T-helper 1 cell treated with Interleukin-12 subunit alpha and Interleukin-12 subunit beta and Interleukin-4 antibody, amounts not matched to agents 30 μg/mL and 1 μg/mL, for 36 hours (primary cell): ENCODE data around the gene EFNA3.
A peak's percentile ranks its signal among the peaks of the same experiment; 100 is the strongest.

ENCODE experiments used
- H3K27ac Mint-ChIP-seq: one replicate; pipeline ENCODE4 v1.8.0; 2021; ENCODE audit warnings: mild to moderate bottlenecking, mixed read lengths
- H3K27me3 Mint-ChIP-seq: one replicate; pipeline ENCODE4 v1.8.0; 2021; ENCODE audit warnings: low read depth, mixed read lengths
- H3K36me3 Mint-ChIP-seq: one replicate; pipeline ENCODE4 v1.8.0; 2021; ENCODE audit warnings: low read depth, mixed read lengths
- H3K4me1 Mint-ChIP-seq: one replicate; pipeline ENCODE4 v1.8.0; 2021; ENCODE audit warnings: low read depth, mixed read lengths
- H3K4me3 Mint-ChIP-seq: one replicate; pipeline ENCODE4 v1.8.0; 2021; ENCODE audit warnings: mild to moderate bottlenecking, moderate library complexity, mixed read lengths
- H3K9me3 Mint-ChIP-seq: one replicate; pipeline ENCODE4 v1.8.0; 2021; ENCODE audit warnings: mixed read lengths

Gene EFNA3

DNA sequence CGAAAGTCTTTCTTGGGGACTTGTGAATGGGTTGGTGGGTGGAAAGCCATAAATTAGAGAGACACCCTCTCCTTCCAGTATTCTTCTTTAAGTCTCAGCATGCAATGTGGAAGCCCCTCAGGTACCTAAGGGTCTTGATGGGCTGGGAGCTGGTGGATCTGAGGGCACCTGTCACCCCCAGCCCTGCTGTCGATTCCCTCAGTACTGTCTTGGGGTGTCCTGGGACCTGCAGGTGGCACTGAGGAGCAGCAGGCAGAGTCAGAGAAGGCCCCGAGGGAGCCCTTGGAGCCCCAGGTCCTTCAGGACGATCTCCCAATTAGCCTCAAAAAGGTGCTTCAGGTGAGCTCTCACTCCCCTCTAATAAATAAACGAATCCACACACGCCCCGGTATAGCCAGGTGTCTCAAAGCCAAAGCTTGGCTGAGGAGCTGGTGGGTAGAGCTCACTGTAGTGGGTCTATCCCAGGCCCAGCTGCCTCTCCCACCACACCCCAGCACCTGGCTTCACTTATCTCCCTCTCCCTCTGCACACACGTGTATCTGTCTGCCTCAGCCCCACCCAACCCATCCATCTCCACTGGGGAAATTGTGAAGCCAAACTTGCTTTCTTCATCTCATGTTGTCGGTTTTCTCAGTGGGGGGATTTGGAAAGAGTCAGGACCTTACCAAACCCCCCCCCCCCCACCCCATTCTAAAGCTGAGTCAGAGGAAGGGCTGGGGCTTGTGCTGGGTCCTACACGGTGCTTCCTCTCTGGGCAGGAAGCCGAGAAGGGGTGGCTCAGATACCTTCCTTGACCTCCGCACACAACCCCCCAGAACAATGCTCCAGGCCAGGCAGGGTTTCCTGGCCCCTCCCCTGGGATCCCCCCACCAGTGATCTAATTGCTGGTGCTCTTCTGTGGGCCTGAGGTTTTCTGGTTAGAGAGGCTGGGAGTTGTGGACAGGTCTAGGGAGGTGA is 25.9 kb upstream of the EFNA3 start:
- Mint-ChIP-seq H3K4me3 (peak overlapping the region; percentile 85), H3K36me3 (peaks cover 8% of the 10 kb centered on the region), H3K9me3 (no peaks in the 10 kb centered on the region), H3K27me3 (no peaks in the 10 kb centered on the region), H3K27ac (peak overlapping the region; percentile 78), H3K4me1 (peaks cover 25% of the 10 kb centered on the region)

DNA sequence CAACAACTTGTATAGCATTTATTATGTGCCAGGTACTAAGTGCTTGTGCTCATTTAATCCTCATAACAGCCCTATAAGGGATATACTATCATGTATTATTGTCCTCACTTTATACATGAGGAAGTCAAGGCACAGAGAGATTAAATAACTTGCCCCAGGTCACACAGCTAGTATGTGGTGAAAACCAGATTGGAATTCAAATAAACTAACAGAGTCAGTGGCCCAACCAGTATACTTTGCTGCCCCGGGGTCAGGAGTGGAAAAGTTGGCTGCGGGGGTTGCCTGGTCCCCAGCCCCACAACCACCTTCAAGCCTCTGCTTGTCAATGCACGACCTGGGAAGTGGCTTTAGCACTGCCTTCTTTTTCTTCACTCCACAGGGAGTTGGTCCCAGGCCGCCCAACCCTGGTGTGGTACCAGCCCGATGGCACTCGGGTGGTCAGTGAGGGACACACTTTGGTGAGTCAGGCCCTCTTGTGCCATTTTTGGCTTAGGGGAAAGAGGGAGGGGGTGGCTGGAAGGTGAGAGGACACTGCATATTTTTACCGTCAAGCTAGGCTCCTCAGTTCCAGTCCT is 25.0 kb upstream of the EFNA3 start:
- no peaks in the 10 kb centered on the region for H3K9me3 Mint-ChIP-seq
- peak overlapping the region; percentile 32 for H3K27ac Mint-ChIP-seq
- peak overlapping the region; percentile 85 for H3K4me3 Mint-ChIP-seq
- no peaks in the 10 kb centered on the region for H3K27me3 Mint-ChIP-seq
- peaks cover 25% of the 10 kb centered on the region for H3K4me1 Mint-ChIP-seq
- peaks cover 8% of the 10 kb centered on the region for H3K36me3 Mint-ChIP-seq

DNA sequence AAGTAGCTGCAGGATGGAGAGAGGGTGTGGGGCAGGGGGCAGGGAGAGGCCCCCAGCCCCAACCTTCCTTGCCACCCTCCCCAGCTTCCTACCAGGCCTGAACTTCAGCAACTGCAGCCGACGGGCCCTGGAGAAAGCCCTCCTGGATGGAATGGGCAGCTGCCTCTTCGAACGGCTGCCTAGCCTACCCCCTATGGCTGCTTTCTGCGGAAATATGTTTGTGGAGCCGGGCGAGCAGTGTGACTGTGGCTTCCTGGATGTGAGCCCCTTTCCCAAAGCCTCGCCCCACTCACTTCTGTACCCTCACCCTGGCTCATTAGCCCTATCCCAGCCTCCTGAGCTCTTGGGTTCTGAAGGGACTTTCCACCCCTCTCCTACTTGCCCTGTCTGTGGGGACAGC is 21.5 kb upstream of the EFNA3 start:
- Mint-ChIP-seq H3K27me3 (no peaks in the 10 kb centered on the region), H3K36me3 (peaks cover 14% of the 10 kb centered on the region), H3K27ac (no peak overlapping the region), H3K9me3 (no peaks in the 10 kb centered on the region), H3K4me1 (peaks cover 20% of the 10 kb centered on the region), H3K4me3 (no peak overlapping the region)

DNA sequence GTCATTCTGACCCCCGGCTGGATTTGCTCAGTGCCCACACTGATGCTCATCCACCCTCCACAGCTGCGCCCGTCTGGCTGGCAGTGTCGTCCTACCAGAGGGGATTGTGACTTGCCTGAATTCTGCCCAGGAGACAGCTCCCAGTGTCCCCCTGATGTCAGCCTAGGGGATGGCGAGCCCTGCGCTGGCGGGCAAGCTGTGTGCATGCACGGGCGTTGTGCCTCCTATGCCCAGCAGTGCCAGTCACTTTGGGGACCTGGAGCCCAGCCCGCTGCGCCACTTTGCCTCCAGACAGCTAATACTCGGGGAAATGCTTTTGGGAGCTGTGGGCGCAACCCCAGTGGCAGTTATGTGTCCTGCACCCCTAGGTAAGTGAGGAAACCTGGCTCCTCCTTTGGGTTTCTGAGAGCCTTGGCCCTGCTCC is 20.8 kb upstream of the EFNA3 start:
- H3K9me3 Mint-ChIP-seq = no peaks in the 10 kb centered on the region
- H3K27me3 Mint-ChIP-seq = no peaks in the 10 kb centered on the region
- no peak overlapping the region for H3K4me3 Mint-ChIP-seq

DNA sequence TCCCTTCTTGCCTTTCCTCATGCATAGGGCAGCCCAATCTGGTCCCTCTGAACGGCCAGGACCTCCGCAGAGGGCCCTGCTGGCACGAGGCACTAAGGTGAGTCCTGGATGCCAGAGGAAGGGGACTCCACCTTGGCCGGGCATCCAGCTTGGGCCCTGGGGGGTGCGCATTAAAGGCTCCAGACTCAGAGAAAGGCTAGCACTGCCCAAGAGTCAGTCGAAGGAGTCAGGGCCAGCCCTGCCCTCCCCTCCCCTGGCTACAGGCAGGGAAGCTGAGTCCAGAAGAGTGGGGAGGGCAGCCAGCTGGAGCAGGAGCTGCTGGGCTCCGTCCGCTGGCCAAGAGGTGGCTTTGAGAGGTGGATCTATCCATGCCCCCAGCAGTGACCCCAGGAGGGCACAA is 17.9 kb upstream of the EFNA3 start:
- peaks cover 5% of the 10 kb centered on the region for H3K27me3 Mint-ChIP-seq
- H3K27ac Mint-ChIP-seq = no peak overlapping the region
- peaks cover 14% of the 10 kb centered on the region for H3K36me3 Mint-ChIP-seq
- no peak overlapping the region for H3K4me3 Mint-ChIP-seq
- peaks cover 21% of the 10 kb centered on the region for H3K4me1 Mint-ChIP-seq
- H3K9me3 Mint-ChIP-seq = no peaks in the 10 kb centered on the region

More for the DNA sequence above, 20.8 kb upstream of the EFNA3 start:
- Mint-ChIP-seq H3K36me3 (peaks cover 14% of the 10 kb centered on the region), H3K4me1 (peaks cover 14% of the 10 kb centered on the region), H3K27ac (no peak overlapping the region)

DNA sequence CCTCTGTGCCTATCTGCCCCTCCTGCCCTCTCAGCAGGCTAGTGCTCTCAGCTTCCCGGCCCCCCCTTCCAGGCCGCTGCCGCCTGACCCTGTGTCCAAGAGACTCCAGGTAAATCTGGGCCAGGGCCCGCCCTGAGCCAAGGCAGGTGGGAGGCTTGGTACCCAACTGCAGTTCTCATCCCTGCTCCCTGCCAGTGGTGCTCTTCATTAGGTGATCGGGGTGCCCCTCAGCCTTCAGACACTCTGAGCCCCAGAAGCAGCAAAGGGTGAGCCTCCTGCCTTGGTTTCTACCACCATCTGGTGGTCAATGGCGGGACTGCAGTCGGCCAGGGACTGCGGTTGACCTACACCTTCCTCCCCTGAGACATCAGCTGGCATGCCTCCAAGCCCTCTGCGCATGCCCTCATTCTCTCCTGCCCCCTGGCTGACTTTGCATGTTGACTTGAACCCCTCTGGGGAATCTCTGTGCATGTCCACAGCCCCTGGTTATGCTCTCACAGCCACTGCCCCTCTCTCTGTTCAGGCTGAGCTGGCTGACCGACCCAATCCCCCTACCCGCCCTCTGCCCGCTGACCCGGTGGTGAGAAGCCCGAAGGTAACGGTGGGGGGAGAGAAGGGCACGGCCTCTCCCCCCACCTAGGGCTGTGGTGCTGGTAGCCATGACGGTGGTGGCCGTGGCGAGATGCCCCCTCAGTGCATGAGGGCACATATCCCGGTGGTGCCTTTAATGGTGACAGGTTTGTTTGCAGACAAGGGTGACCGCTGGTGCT is 17.1 kb upstream of the EFNA3 start:
- Mint-ChIP-seq H3K27ac (no peak overlapping the region), H3K4me3 (peak overlapping the region; percentile 28), H3K27me3 (peaks cover 5% of the 10 kb centered on the region), H3K36me3 (peaks cover 12% of the 10 kb centered on the region), H3K4me1 (peaks cover 21% of the 10 kb centered on the region), H3K9me3 (no peaks in the 10 kb centered on the region)

DNA sequence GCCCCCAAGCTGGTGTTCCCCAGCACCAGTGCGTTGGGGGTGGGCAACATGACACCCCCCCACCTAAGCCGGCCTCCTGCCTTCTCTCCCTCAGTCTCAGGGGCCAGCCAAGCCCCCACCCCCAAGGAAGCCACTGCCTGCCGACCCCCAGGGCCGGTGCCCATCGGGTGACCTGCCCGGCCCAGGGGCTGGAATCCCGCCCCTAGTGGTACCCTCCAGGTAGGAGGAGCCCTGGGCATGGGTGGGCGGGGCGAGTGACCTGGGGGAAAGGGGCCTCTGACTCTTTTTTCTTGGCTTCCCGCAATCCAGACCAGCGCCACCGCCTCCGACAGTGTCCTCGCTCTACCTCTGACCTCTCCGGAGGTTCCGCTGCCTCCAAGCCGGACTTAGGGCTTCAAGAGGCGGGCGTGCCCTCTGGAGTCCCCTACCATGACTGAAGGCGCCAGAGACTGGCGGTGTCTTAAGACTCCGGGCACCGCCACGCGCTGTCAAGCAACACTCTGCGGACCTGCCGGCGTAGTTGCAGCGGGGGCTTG is 16.4 kb upstream of the EFNA3 start:
- Mint-ChIP-seq H3K4me3 (no peak overlapping the region), H3K9me3 (no peaks in the 10 kb centered on the region), H3K36me3 (peaks cover 17% of the 10 kb centered on the region), H3K4me1 (peaks cover 21% of the 10 kb centered on the region), H3K27ac (no peak overlapping the region), H3K27me3 (peaks cover 5% of the 10 kb centered on the region)

DNA sequence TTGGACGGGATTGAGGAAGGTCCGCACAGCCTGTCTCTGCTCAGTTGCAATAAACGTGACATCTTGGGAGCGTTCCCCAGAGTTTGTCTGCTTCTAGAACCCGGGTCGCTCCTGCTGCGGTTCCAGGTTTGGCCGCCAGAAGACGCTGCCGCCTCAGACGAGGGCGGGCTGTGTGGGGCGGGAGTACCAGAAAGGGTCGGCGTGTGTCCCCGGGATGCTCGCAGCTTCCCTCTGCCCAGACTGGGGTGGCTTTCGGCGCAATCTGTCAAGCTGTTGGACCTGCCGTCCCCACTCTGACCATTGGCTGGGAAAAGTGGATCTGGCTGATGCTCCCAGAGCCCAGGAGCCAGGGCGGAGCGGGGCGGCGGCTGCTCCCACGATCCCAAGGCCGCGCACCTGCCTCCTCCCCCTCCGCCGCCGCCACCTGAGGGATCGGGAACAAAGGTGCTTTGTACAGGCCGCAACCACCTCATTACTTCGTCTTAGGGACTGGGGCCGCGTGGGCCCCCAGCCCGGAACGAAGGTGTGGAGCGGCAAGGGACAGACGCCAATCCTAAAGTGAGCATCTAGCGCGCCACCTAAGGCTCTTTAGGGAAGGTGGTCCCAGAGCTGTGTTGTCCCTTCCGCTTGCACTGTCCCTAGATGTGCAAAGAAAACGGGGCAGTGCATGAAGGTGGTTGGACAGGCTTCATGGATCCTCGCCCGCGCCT is 15.8 kb upstream of the EFNA3 start:
- Mint-ChIP-seq H3K36me3 (peaks cover 14% of the 10 kb centered on the region), H3K27me3 (peaks cover 5% of the 10 kb centered on the region), H3K4me1 (peaks cover 21% of the 10 kb centered on the region), H3K27ac (no peak overlapping the region), H3K9me3 (no peaks in the 10 kb centered on the region), H3K4me3 (peak overlapping the region; percentile 79)

DNA sequence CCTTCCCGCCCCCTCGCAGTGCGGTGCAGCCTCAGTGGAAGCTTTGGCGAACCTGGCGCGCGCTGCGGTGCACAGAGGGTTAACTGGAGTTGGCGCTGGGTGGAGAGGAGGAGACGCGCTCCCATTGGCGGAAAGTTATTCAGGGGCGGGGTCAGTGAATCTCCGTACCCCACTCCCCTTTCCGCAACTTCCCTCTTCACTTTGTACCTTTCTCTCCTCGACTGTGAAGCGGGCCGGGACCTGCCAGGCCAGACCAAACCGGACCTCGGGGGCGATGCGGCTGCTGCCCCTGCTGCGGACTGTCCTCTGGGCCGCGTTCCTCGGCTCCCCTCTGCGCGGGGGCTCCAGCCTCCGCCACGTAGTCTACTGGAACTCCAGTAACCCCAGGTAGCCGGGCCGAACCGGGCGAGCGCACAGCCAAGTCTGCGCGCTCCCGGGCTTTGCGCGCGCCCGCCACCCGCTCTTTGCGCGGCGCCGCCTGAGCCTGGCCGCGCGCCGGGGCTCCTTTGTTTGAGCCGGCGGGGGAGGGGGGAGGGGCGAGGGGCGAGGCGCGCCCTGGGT is 15.0 kb upstream of the EFNA3 start, which contains the start of gene EFNA4:
EFNA4 (plus strand) TSS at position 191 of the 561 bp plus-strand sequence; CDS start at position 275, 84 bp downstream.
- Mint-ChIP-seq H3K9me3 (no peaks in the 10 kb centered on the region), H3K27ac (peak within 1 kb of the TSS; percentile 66), H3K36me3 (peaks cover 14% of the 10 kb centered on the region), H3K4me1 (peaks cover 21% of the 10 kb centered on the region), H3K27me3 (peaks cover 5% of the 10 kb centered on the region), H3K4me3 (peak within 1 kb of the TSS; percentile 89)

DNA sequence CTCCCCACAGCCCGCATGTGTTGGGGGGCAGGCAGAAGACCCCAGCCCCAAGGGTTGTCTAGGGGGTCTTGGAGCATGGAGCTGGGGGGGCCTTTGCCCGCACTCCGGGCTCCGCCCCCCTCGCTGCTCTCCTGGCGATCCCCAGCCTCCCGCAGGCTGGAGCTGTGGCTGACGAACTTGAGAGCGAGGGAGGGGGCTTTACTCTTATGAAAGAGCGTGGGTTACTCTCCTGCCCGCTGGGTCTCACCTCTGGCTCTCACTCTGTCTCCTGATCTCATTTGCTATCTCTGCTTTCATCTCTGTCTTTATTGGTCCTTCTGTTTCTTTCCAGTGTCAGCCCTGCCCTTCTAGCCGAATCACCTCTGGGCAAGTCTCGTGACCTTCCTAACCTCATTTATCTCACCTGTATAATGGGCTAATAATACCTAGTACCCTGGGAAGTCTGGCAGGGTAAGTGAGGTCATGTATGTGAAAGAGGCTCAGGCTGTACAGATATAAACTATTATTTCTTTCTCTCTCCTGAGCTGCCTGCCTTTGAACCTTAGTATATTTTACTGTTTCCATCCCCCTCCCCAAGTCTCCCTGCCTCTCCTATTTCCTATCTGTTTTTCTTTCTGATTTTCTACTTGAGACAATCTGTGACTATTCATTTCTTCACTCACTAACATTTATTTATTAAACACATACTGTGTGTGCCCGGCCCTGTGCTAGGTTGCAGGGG is 14.4 kb upstream of the EFNA3 start:
- H3K27me3 Mint-ChIP-seq = peaks cover 5% of the 10 kb centered on the region
- peak overlapping the region; percentile 66 for H3K27ac Mint-ChIP-seq
- H3K4me3 Mint-ChIP-seq = peak overlapping the region; percentile 89
- H3K9me3 Mint-ChIP-seq = no peaks in the 10 kb centered on the region
- peaks cover 21% of the 10 kb centered on the region for H3K4me1 Mint-ChIP-seq
- H3K36me3 Mint-ChIP-seq = peaks cover 14% of the 10 kb centered on the region

DNA sequence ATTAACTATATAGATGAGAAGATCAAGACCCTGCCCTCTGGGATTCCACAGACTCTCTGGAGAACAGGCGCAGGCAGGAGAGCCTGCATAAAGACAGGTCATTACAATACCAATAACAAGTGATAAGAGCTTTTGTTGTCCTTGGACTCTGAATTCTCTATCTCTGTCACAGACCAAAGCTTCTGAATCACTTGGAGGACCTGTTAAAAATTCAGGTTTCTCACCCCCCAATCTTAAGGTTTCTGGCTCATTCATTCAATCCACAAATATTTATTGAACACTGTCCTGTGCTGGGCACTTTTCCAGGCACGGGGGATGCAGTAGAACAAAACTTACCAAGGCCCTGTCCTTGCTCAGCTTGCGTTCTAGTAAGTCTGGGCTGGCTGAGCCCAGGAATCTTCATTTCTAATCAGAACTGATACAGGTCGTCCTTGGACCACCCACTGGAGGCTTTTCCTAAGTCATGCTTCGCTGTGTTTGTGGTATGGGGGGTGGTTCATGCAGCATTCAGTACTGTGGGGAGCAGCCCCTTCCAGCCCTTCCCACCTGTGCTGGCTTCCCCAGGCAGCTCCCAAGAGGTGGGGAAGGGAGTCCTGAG is 13.7 kb upstream of the EFNA3 start:
- H3K4me1 Mint-ChIP-seq = peaks cover 21% of the 10 kb centered on the region
- peaks cover 14% of the 10 kb centered on the region for H3K36me3 Mint-ChIP-seq
- H3K4me3 Mint-ChIP-seq = peak overlapping the region; percentile 89
- H3K9me3 Mint-ChIP-seq = no peaks in the 10 kb centered on the region
- H3K27me3 Mint-ChIP-seq = peaks cover 5% of the 10 kb centered on the region
- H3K27ac Mint-ChIP-seq = no peak overlapping the region

DNA sequence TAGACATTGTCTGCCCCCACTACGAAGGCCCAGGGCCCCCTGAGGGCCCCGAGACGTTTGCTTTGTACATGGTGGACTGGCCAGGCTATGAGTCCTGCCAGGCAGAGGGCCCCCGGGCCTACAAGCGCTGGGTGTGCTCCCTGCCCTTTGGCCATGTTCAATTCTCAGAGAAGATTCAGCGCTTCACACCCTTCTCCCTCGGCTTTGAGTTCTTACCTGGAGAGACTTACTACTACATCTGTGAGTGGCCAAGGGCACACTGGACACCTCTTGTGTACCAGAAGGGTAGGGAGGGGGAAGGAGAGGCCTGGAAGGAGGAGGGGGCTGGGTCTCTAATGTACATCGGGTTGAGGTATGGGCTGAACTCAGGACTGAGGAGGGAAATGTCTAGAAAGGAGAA is 11.9 kb upstream of the EFNA3 start:
- peaks cover 22% of the 10 kb centered on the region for H3K4me1 Mint-ChIP-seq
- no peaks in the 10 kb centered on the region for H3K9me3 Mint-ChIP-seq
- H3K27me3 Mint-ChIP-seq = peaks cover 10% of the 10 kb centered on the region
- no peak overlapping the region for H3K27ac Mint-ChIP-seq
- peaks cover 7% of the 10 kb centered on the region for H3K36me3 Mint-ChIP-seq
- H3K4me3 Mint-ChIP-seq = no peak overlapping the region

DNA sequence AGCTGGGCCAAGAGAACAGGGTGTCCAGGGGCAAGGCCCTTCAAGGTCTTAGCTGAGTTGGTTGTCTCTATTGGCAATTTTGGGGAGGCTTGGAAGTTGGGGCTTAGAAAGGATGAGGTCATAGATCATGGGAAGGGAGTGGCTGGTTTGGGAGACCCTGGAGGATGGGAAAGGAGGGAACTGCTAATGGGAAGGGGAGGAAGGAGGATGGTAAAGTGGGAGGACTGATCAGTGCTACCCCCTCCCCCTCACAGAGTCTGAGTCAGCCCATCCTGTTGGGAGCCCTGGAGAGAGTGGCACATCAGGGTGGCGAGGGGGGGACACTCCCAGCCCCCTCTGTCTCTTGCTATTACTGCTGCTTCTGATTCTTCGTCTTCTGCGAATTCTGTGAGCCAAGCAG is 10.0 kb upstream of the EFNA3 start:
- Mint-ChIP-seq H3K27me3 (peaks cover 16% of the 10 kb centered on the region), H3K9me3 (no peaks in the 10 kb centered on the region), H3K36me3 (peaks cover 7% of the 10 kb centered on the region), H3K27ac (peak overlapping the region; percentile 3), H3K4me1 (peaks cover 29% of the 10 kb centered on the region), H3K4me3 (no peak overlapping the region)
